Fibroblast of lung (primary cell): ENCODE results near the gene GNG7. TPM values are rescaled to one million over a fixed set of nuclear protein-coding genes. Genes with fewer than 3 reads are reported as not detected.

Source experiments
- DNase-seq, 2 donors: peaks; one replicate each; pipeline versions ENCODE4 v3.0.0 to v3.0.0-alpha.2; 2010; ENCODE audit warnings: low read depth in 2 of 2
- H2AFZ ChIP-seq: 2 replicates; pipeline ENCODE4 v1.5.1; 2012; ENCODE audit warnings: low read length, control low read depth, inconsistent platforms
- H3K27ac ChIP-seq: 2 replicates; pipeline ENCODE4 v1.5.1; 2011; ENCODE audit warnings: low read length, control low read depth; ENCODE audit not compliant: insufficient read depth
- H3K27me3 ChIP-seq: 2 replicates; pipeline ENCODE4 v1.5.1; 2011; ENCODE audit warnings: mild to moderate bottlenecking, low read length; ENCODE audit not compliant: control insufficient read depth, insufficient read depth
- H3K36me3 ChIP-seq: 2 replicates; pipeline ENCODE4 v1.5.1; 2011; ENCODE audit warnings: low read length; ENCODE audit not compliant: control insufficient read depth, insufficient read depth
- H3K4me1 ChIP-seq: 2 replicates; pipeline ENCODE4 v1.5.1; 2011; ENCODE audit warnings: low read length; ENCODE audit not compliant: control insufficient read depth, insufficient read depth; ENCODE audit errors: extremely low read depth
- H3K4me2 ChIP-seq: 2 replicates; pipeline ENCODE4 v1.5.1; 2011; ENCODE audit warnings: low read length, control low read depth; ENCODE audit not compliant: insufficient read depth; ENCODE audit errors: extremely low read depth
- H3K4me3 ChIP-seq, 4 experiments: fragments of 200-600 bp in 1 of 4; sonication (generic) in 1 of 4; replicated peaks in 1 of 4; 2 replicates each; pipeline ENCODE4 v1.5.1; 2011 to 2016; ENCODE audit warnings: low read length in 4 of 4, low read depth in 3 of 4, mild to moderate bottlenecking in 3 of 4, control low read depth in 2 of 4, inconsistent platforms in 1 of 4, mixed read lengths in 1 of 4; ENCODE audit not compliant: insufficient read depth in 1 of 4; ENCODE audit errors: control extremely low read depth in 1 of 4
- H3K79me2 ChIP-seq: 2 replicates; pipeline ENCODE4 v1.5.1; 2012; ENCODE audit warnings: mild to moderate bottlenecking, low read length, inconsistent platforms; ENCODE audit not compliant: control insufficient read depth, insufficient read depth
- H3K9ac ChIP-seq: 2 replicates; pipeline ENCODE4 v1.5.1; 2011; ENCODE audit warnings: mild to moderate bottlenecking, low read length, control low read depth; ENCODE audit not compliant: insufficient read depth
- H3K9me3 ChIP-seq: 2 replicates; pipeline ENCODE4 v1.5.1; 2012; ENCODE audit warnings: low read depth, low read length; ENCODE audit not compliant: control insufficient read depth, insufficient read depth
- H4K20me1 ChIP-seq: 2 replicates; pipeline ENCODE4 v1.5.1; 2011; ENCODE audit warnings: low read length; ENCODE audit not compliant: control insufficient read depth, insufficient read depth; ENCODE audit errors: extremely low read depth
- EZH2 ChIP-seq: IDR thresholded peaks from 2 replicates; pipeline ENCODE4 v1.5.1; 2012; ENCODE audit warnings: low read length, control low read depth, mild to moderate bottlenecking; ENCODE audit errors: missing control alignments
- polyA plus RNA-seq, 2 donors: library from polyadenylated mRNA; depleted of rRNA in 1 of 2; stranded (reverse) in 1 of 2; unstranded in 1 of 2; fragments of >200 nt; gene quantifications; 2 replicates each; pipeline ENCODE4 v1.2.1, GENCODE V29; 2011 to 2012; ENCODE audit warnings: missing spikeins in 1 of 2
- total RNA-seq: library from RNA; depleted of rRNA; stranded (reverse); fragments of >200 nt; gene quantifications from 2 replicates; pipeline ENCODE4 v1.2.1, GENCODE V29; 2014
- TF ChIP-seq, protein P1 (sequence below), 2 donors: IDR thresholded peaks in 1 of 2; conservative IDR thresholded peaks in 1 of 2; 1 replicate in 1 of 2; 2 replicates in 1 of 2; pipeline ENCODE4 v1.5.1; 2011 to 2012; ENCODE audit warnings: low read length in 2 of 2, control low read depth in 1 of 2, inconsistent platforms in 1 of 2, low read depth in 1 of 2, mild to moderate bottlenecking in 1 of 2

Gene GNG7
- total and polyA plus RNA-seq, 2 donors (not counting 1 experiment from before 2014, with no cell fraction given): 0.27 to 0.83 TPM

DNA sequence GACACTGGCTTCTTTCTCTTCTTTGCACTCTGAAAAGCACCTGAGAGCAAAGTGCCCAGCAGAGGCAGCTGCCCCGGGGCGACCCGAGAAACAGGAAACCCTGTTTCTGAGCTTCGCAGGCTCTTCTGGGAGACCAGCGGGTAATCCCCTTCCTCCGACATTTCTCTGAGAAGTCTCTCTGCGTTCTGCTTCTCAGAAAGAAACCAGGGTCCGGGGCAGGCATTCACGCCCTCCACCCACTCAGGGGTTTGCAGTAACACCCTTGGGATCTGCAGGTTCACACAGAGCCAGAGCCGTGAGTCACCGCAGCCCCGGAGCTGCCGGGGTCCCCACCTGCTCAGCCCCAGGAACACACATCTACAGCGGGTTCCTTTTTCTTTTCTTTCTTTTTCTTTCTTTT lies 140.6 kb downstream of the GNG7 start:
- no peaks in the 10 kb centered on the region for H3K36me3 ChIP-seq
- H3K79me2 ChIP-seq: no peaks in the 10 kb centered on the region
- no peak overlapping the region for H3K9ac ChIP-seq
- H3K4me2 ChIP-seq: no peak overlapping the region
- TF ChIP-seq, protein P1, sequence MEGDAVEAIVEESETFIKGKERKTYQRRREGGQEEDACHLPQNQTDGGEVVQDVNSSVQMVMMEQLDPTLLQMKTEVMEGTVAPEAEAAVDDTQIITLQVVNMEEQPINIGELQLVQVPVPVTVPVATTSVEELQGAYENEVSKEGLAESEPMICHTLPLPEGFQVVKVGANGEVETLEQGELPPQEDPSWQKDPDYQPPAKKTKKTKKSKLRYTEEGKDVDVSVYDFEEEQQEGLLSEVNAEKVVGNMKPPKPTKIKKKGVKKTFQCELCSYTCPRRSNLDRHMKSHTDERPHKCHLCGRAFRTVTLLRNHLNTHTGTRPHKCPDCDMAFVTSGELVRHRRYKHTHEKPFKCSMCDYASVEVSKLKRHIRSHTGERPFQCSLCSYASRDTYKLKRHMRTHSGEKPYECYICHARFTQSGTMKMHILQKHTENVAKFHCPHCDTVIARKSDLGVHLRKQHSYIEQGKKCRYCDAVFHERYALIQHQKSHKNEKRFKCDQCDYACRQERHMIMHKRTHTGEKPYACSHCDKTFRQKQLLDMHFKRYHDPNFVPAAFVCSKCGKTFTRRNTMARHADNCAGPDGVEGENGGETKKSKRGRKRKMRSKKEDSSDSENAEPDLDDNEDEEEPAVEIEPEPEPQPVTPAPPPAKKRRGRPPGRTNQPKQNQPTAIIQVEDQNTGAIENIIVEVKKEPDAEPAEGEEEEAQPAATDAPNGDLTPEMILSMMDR (conservative IDR thresholded peaks at IDR 0.05 in 1 of 2, IDR thresholded peaks at IDR 0.05 in 1 of 2; ENCODE audit: low read depth in 1 of 2, low read length in 2 of 2): no peak
- no peak for TF ChIP-seq EZH2
- no peaks in the 10 kb centered on the region for H3K4me1 ChIP-seq
- no peak overlapping the region for H3K4me3 ChIP-seq
- no peaks in the 10 kb centered on the region for H3K9me3 ChIP-seq
- DNase-seq: no peak
- H3K27ac ChIP-seq: no peak overlapping the region
- peaks cover 4% of the 10 kb centered on the region for H3K27me3 ChIP-seq
- no peak overlapping the region for H2AFZ ChIP-seq
- H4K20me1 ChIP-seq: no peaks in the 10 kb centered on the region

DNA sequence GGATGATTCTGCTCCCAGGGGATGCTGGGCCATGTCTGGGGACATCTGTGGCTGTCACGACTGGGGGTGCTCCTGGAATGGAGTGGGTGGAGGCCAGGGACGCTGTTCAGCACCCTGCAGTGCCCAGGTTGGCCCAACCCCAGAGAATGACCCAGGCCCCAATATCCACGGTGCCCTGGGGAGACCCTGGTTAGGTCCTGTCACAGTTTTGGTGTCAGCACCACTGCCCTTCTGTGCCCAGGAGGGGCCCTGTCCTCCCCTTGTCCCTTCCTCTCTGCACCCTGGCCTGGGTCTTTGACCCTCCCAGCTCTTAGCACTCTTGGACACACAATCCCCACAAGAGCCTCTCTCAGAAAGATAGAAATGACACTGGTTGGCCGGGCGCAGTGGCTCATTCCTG lies 141.3 kb downstream of the GNG7 start:
- Histone ChIP-seq H2AFZ (no peak overlapping the region), H3K4me1 (no peaks in the 10 kb centered on the region), H3K27ac (no peak overlapping the region), H3K4me2 (no peak overlapping the region), H3K9ac (no peak overlapping the region), H3K79me2 (no peaks in the 10 kb centered on the region), H3K9me3 (no peaks in the 10 kb centered on the region), H3K4me3 (no peak overlapping the region), H3K36me3 (no peaks in the 10 kb centered on the region), H4K20me1 (no peaks in the 10 kb centered on the region), H3K27me3 (peaks cover 4% of the 10 kb centered on the region)
- no peak for TF ChIP-seq EZH2
- TF ChIP-seq, protein P1 (conservative IDR thresholded peaks at IDR 0.05 in 1 of 2, IDR thresholded peaks at IDR 0.05 in 1 of 2; ENCODE audit: low read depth in 1 of 2, low read length in 2 of 2): no peak
- no peak for DNase-seq

DNA sequence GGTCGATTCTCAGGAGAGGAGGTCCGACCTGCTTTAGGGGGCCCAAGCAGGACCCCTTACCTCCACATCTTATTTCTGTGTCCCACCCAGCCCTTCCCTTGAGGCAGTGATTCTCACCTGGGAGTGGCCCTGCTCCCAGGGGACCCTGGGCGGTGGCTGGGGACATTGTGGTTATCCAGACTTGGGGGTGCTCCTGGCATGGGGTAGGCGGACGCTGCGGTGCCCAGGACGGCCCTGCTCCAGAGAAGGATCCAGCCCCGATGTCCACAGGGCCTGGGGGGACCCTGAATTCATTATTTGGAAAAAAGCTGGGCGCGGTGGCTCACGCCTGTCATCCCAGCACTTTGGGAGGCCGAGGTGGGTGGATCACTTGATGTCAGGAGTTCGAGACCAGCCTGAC lies 142.1 kb downstream of the GNG7 start:
- no peaks in the 10 kb centered on the region for H3K36me3 ChIP-seq
- no peaks in the 10 kb centered on the region for H3K9me3 ChIP-seq
- H2AFZ ChIP-seq: no peak overlapping the region
- H4K20me1 ChIP-seq: no peaks in the 10 kb centered on the region
- no peak for TF ChIP-seq EZH2
- TF ChIP-seq, protein P1 (conservative IDR thresholded peaks at IDR 0.05 in 1 of 2, IDR thresholded peaks at IDR 0.05 in 1 of 2; ENCODE audit: low read depth in 1 of 2, low read length in 2 of 2): no peak
- no peak for DNase-seq
- no peak overlapping the region for H3K27ac ChIP-seq
- peaks cover 4% of the 10 kb centered on the region for H3K27me3 ChIP-seq
- no peaks in the 10 kb centered on the region for H3K4me1 ChIP-seq
- H3K4me3 ChIP-seq: no peak overlapping the region
- no peaks in the 10 kb centered on the region for H3K79me2 ChIP-seq
- H3K9ac ChIP-seq: no peak overlapping the region
- no peak overlapping the region for H3K4me2 ChIP-seq
